H1 (cell line): Measurements from ENCODE around the gene ART4. TPM values are rescaled to one million over a fixed set of nuclear protein-coding genes. Genes with fewer than 3 reads are reported as not detected.

Source experiments
- CEBPB ChIP-seq: IDR thresholded peaks from 2 replicates; pipeline ENCODE4 v1.6.1; 2012; ENCODE audit warnings: low read depth, low read length
- RXRA ChIP-seq: IDR thresholded peaks from 2 replicates; pipeline ENCODE4 v1.6.1; 2011; ENCODE audit warnings: low read depth, mild to moderate bottlenecking, low read length, moderate library complexity; ENCODE audit not compliant: insufficient read depth
- SP2 ChIP-seq: IDR thresholded peaks from 2 replicates; pipeline ENCODE4 v1.6.1; 2012; ENCODE audit warnings: mild to moderate bottlenecking, low read length, inconsistent platforms
- TAF7 ChIP-seq: optimal IDR thresholded peaks from 2 replicates; pipeline ENCODE3; 2011; ENCODE audit warnings: low read depth, mild to moderate bottlenecking, inconsistent platforms, low read length, moderate library complexity, borderline replicate concordance
- polyA plus RNA-seq, 7 experiments: library from polyadenylated mRNA; depleted of rRNA in 3 of 7; stranded (reverse) in 5 of 7; unstranded in 2 of 7; fragments of >200 nt in 5 of 7; fragments of 200-250 nt in 2 of 7; gene quantifications; 1 replicate in 5 of 7; 2 replicates in 1 of 7; 4 replicates in 1 of 7; pipeline versions ENCODE4 v1.2.1 to v1.2.3, GENCODE V29; 2011 to 2013; ENCODE audit warnings: missing spikeins in 2 of 7, mixed read lengths in 2 of 7
- total RNA-seq: library from RNA; stranded (reverse); fragmentation: NEBNext Ultra II Directional; extraction: Animal tissue kit (Norgen Biotek cat#: 25700); gene quantifications from 2 replicates; pipeline ENCODE4 v1.2.1, GENCODE V29; 2021

Gene ART4
- total and polyA plus RNA-seq, 2 of the 8 experiments (the other 6 are each of a cell fraction or from before 2014, with no cell fraction given) = not detected

DNA sequence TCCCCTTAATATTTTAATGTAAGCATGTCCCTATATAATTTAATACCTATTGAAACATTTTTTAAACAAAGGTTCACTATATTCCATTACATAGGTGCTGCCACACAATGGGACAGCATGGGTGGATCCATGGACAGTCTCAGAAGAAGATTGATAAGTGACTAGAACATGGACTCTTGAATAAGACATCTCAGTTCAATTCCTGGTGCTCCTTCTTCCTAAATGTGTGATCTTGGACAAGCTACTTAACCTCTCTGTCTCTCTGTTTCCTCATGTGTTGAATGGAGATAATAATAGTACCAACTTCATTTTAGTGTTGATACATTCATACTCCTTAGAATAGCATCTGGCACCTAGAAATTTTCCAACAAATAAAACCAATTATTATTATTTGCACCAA, 1.1 kb upstream of the ART4 start (continued):
- TF ChIP-seq SP2 (no peak), CEBPB (no peak), TAF7 (no peak), RXRA (no peak)
